Measurements from ENCODE around the gene MNAT1. TPM values are rescaled to one million over a fixed set of nuclear protein-coding genes. Genes with fewer than 3 reads are reported as not detected.

The MNAT1 gene
- total and polyA plus RNA-seq, 8 donors: 21.6 to 39.0 (median 34.8) TPM

DNA sequence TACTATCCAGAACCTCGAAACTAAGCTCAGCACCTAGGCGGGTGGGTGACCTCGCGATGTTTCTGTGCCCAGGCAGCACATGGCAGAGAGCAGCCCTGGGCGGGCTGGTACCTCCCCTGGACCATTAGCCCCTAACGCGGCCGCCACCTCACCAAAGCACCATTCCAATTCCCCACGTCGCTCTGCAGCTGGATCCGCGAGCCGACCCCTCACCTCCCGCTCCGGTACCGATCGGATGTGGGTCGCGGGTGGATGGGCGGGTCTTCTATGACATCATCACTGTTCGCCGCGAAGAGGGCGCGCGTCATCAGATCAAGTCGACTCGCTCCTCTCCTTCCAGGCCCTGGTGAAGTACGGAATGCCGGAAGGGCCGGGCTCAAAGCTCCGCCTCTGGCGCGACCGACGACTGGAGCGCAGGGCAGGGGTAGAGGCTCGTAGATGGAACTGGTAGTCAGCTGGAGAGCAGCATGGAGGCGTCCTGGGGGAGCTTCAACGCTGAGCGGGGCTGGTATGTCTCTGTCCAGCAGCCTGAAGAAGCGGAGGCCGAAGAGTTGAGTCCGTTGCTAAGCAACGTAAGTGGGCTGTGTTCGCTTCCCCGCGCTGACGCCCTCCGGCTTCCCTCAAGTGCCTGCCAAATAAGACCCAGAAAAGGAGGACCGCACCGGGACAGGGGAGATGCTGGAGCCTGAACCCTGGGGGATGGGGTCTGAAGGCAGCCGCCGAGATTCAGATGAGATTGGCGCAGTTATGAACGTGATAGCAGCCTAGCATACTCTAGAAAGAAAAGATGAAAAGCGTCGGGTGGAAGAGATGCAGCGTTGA is 246.5 kb downstream of the MNAT1 start, which contains the start of the genes SLC38A6 and TRMT5:
TSS of gene SLC38A6 (plus strand) at position 435 of the 822 bp plus-strand sequence. CDS start at position 468, 33 bp downstream.
TSS of gene TRMT5 (minus strand) at position 269 of the 822 bp plus-strand sequence. CDS start at position 163, 106 bp downstream.
- peaks cover 0 to 13% of the 10 kb centered on the region in 2 donors for H3K36me3 ChIP-seq
- no peaks in the 10 kb centered on the region for H3K9me3 ChIP-seq
- DNase-seq (peak; percentile 95 to 97 (median 96)), ATAC-seq (peak; percentile 98)
- H3K27me3 ChIP-seq: no peaks in the 10 kb centered on the region
- TF ChIP-seq, protein P1, sequence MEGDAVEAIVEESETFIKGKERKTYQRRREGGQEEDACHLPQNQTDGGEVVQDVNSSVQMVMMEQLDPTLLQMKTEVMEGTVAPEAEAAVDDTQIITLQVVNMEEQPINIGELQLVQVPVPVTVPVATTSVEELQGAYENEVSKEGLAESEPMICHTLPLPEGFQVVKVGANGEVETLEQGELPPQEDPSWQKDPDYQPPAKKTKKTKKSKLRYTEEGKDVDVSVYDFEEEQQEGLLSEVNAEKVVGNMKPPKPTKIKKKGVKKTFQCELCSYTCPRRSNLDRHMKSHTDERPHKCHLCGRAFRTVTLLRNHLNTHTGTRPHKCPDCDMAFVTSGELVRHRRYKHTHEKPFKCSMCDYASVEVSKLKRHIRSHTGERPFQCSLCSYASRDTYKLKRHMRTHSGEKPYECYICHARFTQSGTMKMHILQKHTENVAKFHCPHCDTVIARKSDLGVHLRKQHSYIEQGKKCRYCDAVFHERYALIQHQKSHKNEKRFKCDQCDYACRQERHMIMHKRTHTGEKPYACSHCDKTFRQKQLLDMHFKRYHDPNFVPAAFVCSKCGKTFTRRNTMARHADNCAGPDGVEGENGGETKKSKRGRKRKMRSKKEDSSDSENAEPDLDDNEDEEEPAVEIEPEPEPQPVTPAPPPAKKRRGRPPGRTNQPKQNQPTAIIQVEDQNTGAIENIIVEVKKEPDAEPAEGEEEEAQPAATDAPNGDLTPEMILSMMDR (IDR thresholded peaks at IDR 0.05): no peak
- H3K27ac ChIP-seq: peak within 1 kb of the TSS; percentile 84 to 85
- peak within 1 kb of the TSS; percentile 71 to 78 for H3K4me3 ChIP-seq
- peaks cover 9 to 47% of the 10 kb centered on the region in 2 donors for H3K4me1 ChIP-seq
- intact Hi-C loops (cut with DNase I): no loop called here

GRCh38 chr14:60981633-60982455 is 247.3 kb downstream of the MNAT1 start:
- intact Hi-C loops (cut with DNase I): no loop called here
- H3K27ac ChIP-seq: peak overlapping the region; percentile 84 to 85
- no peaks in the 10 kb centered on the region for H3K27me3 ChIP-seq
- H3K36me3 ChIP-seq: peaks cover 0 to 21% of the 10 kb centered on the region in 2 donors
- peaks cover 9 to 47% of the 10 kb centered on the region in 2 donors for H3K4me1 ChIP-seq
- TF ChIP-seq, protein P1 (IDR thresholded peaks at IDR 0.05): no peak
- H3K4me3 ChIP-seq: peak overlapping the region; percentile 71 to 78
- DNase-seq (no peak), ATAC-seq (peak; percentile 49)
- no peaks in the 10 kb centered on the region for H3K9me3 ChIP-seq

DNA sequence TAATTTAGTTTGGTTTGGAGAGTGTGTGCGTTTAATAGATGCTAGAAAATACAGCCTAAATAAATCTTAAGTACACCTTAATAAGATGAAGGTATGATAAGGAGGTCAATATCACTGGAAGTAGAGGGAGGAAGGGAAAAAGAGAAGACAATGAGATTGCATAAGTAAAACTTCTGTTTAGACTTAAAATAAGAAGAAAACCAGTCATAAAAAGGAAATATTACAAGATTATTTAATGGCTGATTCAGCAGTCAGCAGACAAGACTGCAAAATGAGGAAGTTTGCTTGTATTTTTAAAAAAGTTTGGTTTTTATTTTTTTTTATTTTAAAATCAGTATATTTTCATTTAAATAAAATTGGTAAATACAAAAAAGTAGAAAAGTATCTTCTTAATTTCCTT is 249.6 kb downstream of the MNAT1 start:
- peaks cover 0 to 41% of the 10 kb centered on the region in 2 donors for H3K36me3 ChIP-seq
- peaks cover 9 to 47% of the 10 kb centered on the region in 2 donors for H3K4me1 ChIP-seq
- H3K4me3 ChIP-seq: no peak overlapping the region
- ATAC-seq (no peak), DNase-seq (no peak)
- intact Hi-C loops (cut with DNase I): no loop called here
- TF ChIP-seq, protein P1 (IDR thresholded peaks at IDR 0.05): no peak
- H3K27me3 ChIP-seq: no peaks in the 10 kb centered on the region
- peak overlapping the region; percentile 35 to 66 for H3K27ac ChIP-seq
- no peaks in the 10 kb centered on the region for H3K9me3 ChIP-seq

DNA sequence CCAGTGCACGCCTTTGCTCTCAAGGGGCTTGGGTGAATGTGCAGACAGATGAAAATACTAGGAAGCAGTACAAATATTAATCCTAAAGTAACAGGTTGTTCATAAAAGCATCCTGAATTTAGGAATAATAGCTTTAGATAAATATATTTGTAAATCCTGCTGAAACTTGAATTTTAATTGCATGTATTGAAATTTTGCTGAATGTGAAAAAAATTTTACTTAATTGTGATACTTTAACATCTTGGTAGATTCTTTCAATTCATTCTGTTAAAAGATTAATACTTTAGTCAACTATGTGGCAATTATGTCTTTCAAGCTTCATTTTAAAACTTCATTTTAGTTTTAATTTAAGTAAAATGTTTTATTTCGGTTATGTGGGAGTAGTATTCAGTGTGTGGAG is 251.9 kb downstream of the MNAT1 start:
- no peaks in the 10 kb centered on the region for H3K27me3 ChIP-seq
- ATAC-seq: no peak
- TF ChIP-seq, protein P1 (IDR thresholded peaks at IDR 0.05): no peak
- no peak overlapping the region for H3K27ac ChIP-seq
- H3K9me3 ChIP-seq: no peaks in the 10 kb centered on the region
- DNase-seq: no peak
- H3K4me3 ChIP-seq: no peak overlapping the region
- peaks cover 0 to 64% of the 10 kb centered on the region in 2 donors for H3K36me3 ChIP-seq
- H3K4me1 ChIP-seq: peaks cover 9 to 34% of the 10 kb centered on the region in 2 donors
- intact Hi-C loops (cut with DNase I): no loop called here
